Activated CD4-positive, alpha-beta T cell treated with anti-CD3 and anti-CD28 coated beads, Interleukin-2, amount 50 U/mL, for 16 hours (primary cell): ENCODE measurements around the gene OLA1.

Source experiments
- DNase-seq: peaks from one replicate; pipeline ENCODE4 v3.0.0-alpha.2; 2020

Gene OLA1

DNA sequence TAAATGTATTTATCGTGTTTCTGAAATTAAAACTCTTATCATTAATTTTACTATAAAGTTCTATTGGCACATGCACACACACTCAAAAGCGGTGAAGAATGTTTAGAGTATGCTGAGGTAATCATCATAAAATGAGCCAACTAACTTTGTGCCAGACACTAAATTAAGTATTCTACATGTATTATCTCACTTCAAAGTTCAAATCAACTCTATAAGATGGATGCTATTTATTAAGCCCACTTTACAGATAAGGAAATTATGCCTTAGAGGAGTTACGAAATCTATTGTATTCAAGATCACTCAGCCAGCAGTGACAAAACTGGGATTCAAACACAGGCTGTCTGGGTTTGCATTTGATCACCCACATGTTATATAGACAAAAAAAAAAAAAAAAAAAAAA is 24.9 kb downstream of the OLA1 start:
- no peak for DNase-seq

DNA sequence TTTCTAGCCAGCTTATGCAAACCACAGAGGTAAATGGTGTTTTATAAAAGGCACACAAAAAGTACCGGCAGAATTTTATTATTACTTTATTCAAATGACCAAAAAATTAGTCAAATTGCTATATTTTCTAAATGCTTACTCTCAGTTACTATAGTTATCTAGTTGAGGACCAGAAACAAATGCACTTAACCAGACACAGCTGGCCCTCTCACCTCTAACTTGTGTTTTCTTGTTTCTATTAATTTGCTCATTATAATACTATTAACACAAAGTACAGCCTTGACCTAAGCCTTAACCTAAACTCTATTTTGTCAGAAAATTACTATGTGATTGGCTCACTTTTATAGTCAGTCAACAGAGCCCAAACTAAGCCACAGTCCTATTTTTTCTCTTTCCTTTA is 26.2 kb downstream of the OLA1 start:
- DNase-seq, result no peak

DNA sequence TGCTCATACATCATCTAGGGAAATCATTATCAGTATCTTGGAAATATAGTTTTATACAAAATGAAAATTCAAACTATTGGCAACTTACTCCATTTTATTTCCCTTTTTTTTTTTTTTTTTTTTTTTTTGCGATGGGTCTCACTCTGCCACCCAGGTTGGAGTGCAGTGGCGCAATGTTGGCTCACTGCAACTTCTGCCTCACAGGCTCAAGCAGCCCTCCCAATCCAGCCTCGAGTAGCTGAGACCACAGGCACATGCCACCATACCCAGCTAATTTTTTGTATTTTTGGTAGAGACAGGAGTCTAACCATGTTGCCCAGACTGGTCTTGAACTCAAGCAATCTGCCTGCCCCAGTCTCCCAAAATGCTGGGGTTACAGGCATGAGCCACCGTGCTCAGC is 29.0 kb downstream of the OLA1 start:
- no peak for DNase-seq

DNA sequence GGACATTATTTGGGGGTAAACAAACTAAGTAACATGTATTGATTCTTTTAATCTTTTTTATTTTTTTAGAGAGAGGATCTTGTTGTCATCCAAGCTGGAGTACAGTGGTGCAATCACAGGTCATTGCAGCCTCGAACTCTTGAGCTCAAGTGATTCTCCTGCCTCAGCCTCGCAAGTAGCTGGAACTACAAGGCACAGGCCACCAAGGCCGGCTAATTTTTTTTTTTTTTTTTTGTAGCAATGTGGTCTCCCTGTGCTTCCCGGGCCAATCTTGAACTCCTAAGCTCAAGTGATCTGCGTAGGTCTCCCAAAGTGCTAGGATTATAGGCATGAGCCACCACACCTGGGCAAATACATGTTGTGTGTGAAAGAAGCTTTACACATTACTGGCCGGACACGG is 29.6 kb downstream of the OLA1 start:
- DNase-seq, result no peak

DNA sequence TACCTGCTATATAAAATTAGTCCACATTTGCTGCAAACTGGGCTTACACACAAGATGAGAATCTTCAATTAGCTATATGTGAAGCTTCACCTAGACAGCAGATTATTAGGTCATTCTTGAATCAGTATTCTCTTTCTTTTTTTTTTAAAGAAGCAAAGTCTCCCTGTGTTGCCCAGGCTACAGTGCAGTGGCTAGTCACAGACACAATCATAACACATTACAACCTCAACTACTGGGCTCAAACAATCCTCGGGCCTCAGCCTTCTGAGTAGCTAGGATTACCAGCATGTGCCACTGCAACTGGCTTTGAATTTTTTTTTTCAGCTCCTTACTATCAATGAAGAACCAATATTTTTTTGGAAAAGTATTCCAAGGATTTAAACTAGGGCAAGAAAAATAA is 30.5 kb downstream of the OLA1 start:
- no peak for DNase-seq

DNA sequence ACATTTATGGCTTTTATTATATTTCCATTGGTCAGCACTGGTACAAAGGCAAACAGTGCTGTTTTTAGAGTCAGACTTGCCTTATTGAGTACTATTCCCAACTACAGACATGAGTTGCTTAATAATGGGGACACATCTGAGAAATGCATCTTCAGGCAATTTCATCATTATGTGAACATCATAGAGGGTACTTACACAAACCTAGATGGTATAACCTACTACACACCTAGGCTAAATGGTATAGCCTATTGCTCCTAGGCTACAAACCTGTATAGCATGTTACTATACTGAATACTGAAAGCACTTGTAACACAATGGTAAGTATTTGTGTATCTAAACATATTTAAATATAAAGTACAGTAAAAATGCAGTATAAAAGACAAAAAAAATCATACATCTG is 36.4 kb downstream of the OLA1 start:
- no peak for DNase-seq

DNA sequence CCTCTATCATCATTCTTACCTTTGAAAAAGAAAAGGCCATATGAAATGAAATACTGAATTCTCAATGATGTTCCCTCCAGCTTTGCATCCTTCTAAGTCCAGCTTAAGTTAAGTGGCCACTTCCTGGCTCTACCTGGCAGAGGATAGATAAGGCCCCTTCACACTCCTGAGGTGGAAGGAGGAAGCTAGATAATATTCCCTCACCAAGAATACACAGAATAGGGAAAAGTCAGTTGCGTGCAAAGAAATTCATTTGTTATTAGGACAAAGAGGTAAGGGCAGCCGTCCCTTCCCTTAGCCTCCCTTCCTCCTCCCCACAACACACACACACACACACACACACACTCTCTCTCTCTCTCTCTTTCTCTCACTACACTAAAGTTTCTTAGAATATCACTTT is 37.5 kb downstream of the OLA1 start:
- no peak for DNase-seq

DNA sequence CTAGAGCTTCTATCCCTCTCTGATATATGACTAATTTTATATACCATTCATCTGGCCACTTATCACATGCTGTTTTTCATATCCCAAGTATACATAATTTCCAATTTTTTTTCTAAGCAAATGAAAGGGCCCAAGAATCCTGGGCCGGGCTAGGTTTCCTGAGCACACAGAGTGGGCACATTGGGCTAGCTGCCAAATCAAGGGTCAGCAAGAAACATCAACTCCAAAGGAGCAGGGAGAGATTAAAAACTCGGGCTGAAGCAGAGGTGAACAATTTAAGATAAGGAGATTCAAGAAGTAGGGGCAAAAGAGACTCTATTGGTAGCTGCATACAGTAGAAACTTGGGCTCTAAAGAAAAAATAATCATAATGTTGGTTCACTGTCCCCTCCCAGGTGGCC is 39.0 kb downstream of the OLA1 start:
- DNase-seq, result no peak

DNA sequence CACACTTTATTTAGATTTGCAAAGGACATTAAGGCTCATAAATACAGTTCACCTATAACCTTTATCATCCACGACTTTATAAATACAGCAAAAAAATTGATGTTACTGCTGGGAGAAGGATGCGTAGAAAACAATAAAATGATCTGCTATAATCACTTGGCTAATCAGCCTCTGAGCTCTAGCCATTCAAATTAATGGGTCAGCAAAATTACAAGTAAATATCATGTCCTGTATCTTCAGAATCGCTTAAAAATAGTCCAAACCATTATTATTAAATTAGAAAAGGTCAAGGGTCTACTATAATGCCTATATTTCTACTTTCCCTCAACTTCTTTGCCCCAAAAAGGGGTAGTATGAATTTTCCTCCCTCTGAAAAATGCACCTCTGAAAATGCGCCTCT is 40.3 kb downstream of the OLA1 start:
- DNase-seq, result no peak

DNA sequence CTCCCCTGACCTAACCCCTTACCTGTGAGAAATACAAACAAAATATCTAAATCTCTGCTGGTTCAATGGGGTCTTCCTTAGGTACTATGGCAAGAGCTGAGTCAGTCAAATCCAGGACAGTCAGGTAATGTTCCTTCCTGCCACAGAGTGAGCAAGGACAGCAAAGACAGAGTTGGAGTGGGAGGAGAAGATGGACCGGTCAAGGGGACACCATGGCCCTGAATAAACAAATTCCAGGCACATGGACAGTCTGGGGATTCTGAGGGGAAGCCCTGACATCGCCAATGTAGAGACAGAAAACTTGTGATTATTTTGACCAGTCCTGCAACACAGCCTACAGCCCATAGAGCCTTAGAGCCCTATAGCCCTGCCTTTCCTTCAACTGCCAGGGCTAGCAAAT is 42.8 kb downstream of the OLA1 start:
- DNase-seq, result no peak

DNA sequence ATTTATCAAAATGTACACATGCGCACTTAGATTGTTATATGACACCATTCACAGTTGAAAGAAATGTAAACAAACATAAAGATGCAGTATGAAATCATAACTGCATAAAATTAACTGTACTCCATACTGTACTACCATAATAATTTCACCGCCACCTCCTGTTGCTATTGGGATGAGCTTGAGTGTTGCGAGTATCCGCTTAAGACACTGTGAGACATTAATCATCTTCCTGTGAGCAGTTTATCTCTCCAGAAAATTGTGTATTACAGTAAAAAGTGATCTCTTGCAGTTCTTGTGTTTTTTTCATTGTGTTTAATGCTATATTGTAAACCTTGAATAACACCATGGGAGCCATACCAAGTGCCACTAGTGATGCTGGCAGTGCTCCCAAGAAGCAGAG is 46.1 kb downstream of the OLA1 start:
- DNase-seq, result no peak

DNA sequence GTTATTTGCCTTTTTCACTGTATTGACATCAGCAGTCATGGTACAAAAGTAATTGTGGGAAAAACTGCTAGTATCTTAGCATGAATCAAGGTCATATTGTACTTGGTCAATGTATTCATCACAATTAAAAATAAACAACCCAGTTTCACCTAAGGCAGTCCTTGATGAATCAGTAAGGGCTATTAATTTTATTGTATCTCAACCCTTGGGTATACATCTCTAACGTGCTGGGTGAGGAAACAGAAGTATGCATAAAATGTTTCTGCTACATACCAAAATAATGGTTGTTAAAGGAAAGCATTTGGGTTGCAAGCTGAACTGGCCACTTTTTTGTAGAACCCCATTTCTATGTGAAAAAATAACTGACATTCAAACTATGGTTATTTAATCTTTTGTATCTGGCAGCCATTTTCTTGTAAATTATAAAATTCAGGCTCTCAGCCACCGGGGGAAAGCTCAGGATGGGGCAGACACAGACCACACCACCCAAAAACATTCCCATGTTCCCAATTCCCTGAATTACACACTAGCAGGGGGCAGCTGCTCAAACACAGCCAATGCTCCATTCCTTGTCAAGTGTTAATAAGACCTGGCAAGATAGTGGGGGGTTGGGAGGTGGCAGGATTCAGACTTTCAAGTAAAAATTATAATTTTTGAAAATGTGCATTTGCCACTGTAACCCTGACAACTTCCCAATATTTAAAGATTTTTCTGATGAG is 49.3 kb downstream of the OLA1 start:
- DNase-seq, result no peak

DNA sequence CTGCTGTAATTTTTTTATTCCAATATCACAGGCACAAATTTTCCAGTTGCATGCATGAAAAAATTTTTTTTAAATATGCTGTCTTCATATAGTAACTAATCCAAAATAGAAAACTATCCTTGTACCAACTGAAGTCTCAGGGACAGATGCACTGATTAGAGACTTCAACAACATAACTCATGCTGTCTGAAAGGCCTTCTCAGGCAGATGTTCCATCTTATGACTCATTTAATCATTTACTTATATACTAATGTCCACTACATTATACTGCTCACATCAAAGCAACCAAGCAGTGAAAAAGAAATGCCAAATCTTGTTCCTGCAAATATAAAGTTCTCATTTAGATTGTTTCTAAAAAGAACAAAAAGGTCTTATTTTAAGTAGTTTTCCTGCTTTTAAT is 53.1 kb downstream of the OLA1 start:
- DNase-seq, result no peak

DNA sequence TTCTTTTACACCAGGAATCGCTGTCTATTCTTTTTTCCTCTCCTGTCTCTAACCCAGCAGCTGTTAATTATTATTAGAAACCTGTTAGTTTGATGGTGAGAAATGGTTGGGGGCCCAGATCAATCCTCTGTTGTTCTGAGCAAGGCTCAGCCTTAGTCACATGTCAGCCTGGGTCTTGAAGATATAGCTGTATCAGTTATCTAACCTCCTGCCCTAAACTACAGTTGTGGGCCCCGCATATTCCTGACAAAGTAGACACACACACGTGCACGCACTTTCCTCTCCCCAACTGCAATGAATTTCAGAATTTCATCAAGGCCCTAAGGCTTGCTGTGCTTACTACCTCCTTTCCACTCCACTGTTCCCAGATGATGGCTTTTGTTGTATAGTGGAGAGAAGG is 54.6 kb downstream of the OLA1 start:
- no peak for DNase-seq

DNA sequence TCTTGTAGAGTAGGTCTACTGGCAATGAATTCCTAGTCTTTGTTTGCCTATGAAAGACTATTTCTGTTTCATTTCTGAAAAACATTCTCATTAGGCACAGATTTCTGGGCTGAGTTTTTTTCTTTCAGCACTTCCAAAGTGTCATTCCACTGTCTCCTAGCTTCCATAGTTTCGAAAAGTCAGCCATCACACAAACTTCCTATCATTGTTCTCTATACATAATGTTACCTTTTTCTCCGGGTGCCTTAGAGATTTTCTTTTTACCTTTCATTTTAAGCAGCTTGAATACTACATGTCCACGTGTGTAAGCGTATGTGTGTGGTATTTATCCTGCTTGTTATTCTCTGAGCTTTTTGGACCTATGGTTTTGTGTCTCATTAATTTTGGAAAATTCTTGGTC is 55.7 kb downstream of the OLA1 start:
- no peak for DNase-seq

DNA sequence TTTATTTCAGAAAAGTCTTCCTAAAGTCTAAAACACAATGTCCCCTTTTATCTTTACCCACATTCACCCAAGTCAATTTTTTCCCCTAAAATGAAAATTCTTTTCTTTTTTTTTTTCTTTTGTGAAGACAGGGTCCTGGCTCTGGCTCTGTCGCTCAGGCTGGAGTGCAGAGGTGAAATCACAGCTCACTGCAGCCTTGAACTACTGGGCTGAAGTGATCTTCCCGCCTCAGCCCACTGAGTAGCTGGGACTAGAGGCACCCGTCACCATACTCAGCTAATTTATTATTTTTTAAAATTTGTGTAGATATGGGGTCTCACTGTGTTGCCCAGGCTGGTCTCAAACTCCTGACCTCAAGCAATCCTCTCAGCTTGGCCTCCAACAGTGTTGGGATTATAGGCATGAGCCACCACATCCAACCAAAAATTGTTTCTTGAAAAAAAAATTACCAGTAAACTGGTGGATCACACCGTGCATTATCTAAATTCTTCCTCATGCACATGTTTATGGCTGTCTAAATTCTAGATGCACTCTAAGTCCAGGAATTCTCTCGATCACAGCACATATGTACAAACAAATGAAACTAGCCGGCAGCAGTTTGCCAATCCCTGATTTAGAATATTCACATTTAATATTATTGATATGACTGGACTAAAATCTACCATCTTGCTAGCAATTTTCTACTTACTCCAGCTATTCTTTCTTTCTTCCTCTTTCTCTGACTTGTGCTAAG is 56.8 kb downstream of the OLA1 start:
- no peak for DNase-seq

DNA sequence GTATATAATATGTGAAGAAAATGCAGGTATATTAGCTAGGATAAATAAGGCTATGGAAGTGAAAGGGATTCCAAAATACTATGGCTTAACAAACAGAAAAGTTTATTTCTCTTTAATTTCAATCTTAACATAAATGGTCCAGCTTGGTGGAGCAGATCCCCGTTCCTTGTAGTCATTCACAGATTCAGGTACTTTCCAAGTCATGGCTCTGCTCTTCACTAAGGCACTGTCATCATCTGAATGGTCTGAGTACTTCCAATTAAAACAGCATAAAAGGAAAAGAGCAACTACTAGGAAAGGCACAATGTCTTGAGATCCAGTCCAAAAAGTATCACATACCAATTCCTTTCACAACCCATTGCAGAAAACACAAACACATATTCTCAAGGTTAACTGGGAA is 63.4 kb downstream of the OLA1 start:
- no peak for DNase-seq

DNA sequence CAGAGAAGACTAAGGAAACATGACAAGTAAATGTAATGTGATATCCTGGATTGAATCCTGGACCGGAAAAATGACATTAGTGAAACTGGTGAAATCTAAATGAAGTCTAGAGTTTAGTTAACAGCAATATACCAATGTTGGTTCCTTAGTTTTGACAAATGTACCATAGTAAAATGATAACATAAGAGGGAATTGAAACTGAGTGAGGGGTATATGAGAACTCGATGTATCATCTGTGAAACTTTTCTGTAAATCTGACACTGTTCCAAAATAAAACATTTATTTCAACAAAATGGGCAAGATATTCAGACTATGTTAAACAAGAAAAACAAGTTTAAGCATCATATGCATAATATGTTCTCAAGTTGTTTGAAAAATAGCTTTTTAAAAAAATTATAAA is 63.8 kb downstream of the OLA1 start:
- no peak for DNase-seq

DNA sequence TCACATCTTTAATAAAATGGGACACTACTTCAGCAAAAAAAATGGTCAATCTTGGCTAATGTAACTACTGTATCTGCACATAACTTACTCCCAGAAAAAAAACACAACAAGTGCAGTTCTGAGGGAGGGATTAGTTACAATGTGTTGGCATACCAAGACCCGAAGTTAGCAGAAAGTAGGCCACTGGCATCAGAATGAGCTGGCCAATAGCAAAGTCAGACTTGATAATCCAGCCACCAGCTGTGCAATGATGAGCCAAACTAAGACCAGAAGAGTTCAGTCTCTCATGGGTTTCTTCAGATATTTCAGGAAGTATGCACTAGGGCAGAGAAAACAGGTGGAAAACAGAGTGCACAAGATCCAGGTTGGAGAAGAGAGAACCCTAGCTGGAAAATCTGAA is 65.3 kb downstream of the OLA1 start:
- no peak for DNase-seq

DNA sequence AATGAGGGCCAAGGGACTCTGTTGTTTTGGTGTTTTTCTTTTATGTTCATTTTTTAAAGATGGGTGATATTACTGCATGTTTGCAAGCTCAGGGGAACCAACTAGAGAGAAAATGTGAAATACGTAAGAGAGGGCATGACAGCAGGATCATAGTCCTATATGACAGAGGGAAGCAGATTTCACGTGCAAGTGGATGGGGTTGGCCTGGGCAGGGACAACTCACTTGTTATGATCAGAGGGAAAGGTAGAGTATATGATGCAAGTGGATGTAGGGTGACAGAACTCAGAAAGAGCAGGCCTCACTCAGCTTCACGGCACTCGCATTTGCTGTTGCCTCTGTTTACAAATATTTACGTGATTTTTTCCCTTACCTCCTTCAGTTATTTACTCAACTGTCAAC is 67.0 kb downstream of the OLA1 start:
- DNase-seq, result no peak

DNA sequence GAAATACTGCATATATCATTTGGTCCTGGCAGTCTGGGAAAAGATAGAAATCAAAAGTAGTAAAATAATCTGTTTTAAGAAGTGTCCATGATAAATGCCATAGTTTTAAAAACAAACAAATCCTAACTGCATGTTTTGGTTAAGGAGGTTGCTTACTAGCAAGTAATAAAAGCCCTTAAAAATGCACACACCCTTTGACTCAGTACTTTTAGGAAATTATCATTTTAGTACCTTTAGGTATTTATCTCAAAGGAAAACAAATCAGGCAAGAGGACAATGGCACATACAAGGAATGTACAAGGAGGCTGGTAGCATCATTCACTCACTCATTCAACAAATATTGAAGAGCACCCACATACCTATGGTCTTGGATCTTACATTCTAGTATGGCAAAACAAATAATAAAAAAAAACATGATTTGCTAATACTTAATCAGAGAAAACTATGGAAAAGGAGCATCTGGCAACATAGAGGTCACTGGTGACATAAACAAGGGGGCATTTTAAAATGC is 67.6 kb downstream of the OLA1 start:
- DNase-seq, result no peak

DNA sequence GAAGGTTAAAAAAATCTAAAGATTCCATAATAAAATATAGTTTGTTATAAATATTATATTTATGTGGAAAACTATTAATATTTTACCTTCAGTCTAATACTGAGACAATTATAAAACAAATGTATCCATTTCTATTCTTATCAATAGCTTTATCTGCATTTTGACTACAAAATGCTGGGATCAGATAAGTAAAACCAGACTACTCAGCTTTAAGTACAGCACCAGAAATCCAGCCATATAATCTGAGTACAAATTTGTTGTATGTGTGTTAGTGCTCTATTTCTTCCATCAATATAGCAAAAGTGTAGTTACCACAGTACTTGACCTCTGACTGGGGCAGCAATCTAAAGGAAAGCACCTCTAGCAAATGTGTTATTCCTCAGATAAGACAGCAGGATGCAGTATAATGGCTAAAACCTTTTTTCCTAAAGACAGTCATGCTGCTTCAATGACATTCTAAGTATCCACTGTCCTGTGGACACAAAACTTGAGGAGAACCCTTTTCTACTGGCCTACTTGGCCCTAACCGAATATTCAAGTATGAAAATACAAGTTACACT is 68.1 kb downstream of the OLA1 start:
- no peak for DNase-seq

DNA sequence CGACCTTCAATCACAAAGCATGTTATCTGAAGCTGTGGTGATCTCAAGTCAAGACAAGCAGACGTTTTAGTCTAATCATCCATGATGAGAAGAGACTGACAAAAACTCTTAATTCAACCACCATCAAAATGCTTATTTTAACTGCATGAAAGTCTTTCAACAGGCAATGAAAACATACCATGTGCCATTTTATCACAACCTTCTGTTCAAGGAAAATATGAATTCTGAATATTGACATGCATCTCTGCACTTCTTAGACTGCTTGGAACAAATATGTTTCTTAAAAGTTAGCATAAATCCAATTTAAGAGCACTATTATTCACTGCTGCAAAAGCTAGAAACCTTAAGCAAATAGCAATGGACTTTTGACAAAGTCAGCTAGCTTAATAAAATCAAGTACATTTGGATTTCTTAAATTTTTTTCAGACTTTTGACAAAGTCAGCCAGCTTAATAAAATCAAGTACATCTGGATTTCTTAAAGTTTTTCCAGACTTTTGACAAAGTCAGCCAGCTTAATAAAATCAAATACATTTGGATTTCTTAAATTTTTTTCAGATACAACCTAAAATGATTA is 70.9 kb downstream of the OLA1 start:
- DNase-seq, result no peak

DNA sequence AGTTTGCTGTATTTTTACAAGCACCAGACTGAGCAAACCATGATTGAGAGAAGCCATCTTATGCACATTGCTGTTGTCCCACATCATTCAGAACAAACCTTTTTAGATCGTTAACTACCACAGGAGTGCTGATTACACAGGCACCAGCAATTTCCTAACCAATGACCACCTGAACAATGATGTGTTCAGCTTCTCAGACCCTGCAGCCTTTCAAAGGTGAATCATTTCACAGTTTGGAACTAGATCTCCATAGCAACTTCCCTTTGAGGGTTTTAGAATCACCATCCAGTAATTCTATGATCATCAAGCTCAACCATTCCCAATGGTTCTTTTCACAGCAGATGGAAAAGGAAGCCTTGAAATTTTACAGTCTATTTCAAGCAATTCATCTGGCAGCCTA is 71.4 kb downstream of the OLA1 start:
- DNase-seq, result peak; percentile 6
